ENCODE results near the gene EPHA1. TPM values are rescaled to one million over a fixed set of nuclear protein-coding genes. Genes with fewer than 3 reads are reported as not detected.
A peak's percentile ranks its signal among the peaks of the same experiment; 100 is the strongest.

Gene EPHA1
- polyA plus RNA-seq, 1 of the 3 experiments (the other 2 are of a cell fraction) = 0.49 TPM

GRCh38 chr7:143393267-143394041, 15.2 kb downstream of the EPHA1 start (continued):
- TF ChIP-seq PBX3 (IDR thresholded peaks at IDR 0.05) (peak; percentile 33; the same call in 1 of the 2 replicates), CTCF (IDR thresholded peaks at IDR 0.05) (no peak), POLR2AphosphoS5 (IDR thresholded peaks at IDR 0.05; ENCODE audit: low read depth, low read length) (peak; percentile 85), SMC3 (IDR thresholded peaks at IDR 0.05; ENCODE audit: low read depth, low read length) (no peak; the same call in none of the 2 replicates), FOSL2 (IDR thresholded peaks at IDR 0.05; ENCODE audit: borderline replicate concordance, low read depth) (no peak), RXRA (IDR thresholded peaks at IDR 0.05; ENCODE audit: borderline replicate concordance, low read depth) (no peak; the same call in 1 of the 2 replicates), MEF2A (IDR thresholded peaks at IDR 0.05; ENCODE audit: borderline replicate concordance, low read depth) (no peak)

- TF ChIP-seq GABPA (IDR thresholded peaks at IDR 0.05; ENCODE audit: low read depth) (no peak), ZBTB33 (IDR thresholded peaks at IDR 0.05; ENCODE audit: borderline replicate concordance, low read depth) (no peak), FOXM1 (IDR thresholded peaks at IDR 0.05; ENCODE audit: low read depth) (no peak)
- H4K20me1 ChIP-seq (ENCODE audit: insufficient read depth) = peaks cover 52% of the 10 kb centered on the region
These were observed 15.8 kb downstream of the EPHA1 start for GRCh38 chr7:143392875-143393266.

More at GRCh38 chr7:143392875-143393266, 15.8 kb downstream of the EPHA1 start:
- H2AFZ ChIP-seq (ENCODE audit: low read depth) = no peak overlapping the region
- peaks cover 10 to 30% of the 10 kb centered on the region in 2 experiments; a peak in 3 of 4 replicates for H3K4me1 ChIP-seq (ENCODE audit: control insufficient read depth in 1 of 2, insufficient read depth in 2 of 2, low read depth in 1 of 2, low read length in 1 of 2)
- no peak overlapping the region for H3K9ac ChIP-seq
- H3K9me2 ChIP-seq = no peaks in the 10 kb centered on the region
- ChIA-PET CTCF (interaction anchor here (0.7 to 8.3 kb wide), 6 partner anchors 10 to 1211 kb away, joined by 3 to 43 read pairs (median 4); partner anchors contain the start of gene ZYX), POLR2A (interaction anchor here (1.2 kb wide), 1 partner anchor 509 kb away, joined by 3 read pairs; the partner anchor contains the start of gene TCAF1)
- H3K36me3 ChIP-seq (replicated peaks in 1 of 2; ENCODE audit: control insufficient read depth in 1 of 2, insufficient read depth in 2 of 2, low read length in 1 of 2) = peaks cover 42 to 43% of the 10 kb centered on the region in 2 experiments
- no peaks in the 10 kb centered on the region for H3K9me3 ChIP-seq
- no peak overlapping the region for H3K4me3 ChIP-seq (ENCODE audit: low read depth in 2 of 2, low read length in 1 of 2)
- 93% methylated on average over 5 of the region's 6 CpGs for WGBS (ENCODE audit: low lambda C conversion rate)
- H3K27me3 ChIP-seq (ENCODE audit: insufficient read depth) = no peaks in the 10 kb centered on the region
- peaks cover 15% of the 10 kb centered on the region; the same call in 1 of the 2 replicates for H3K79me2 ChIP-seq (ENCODE audit: insufficient read depth)
- no peak for DNase-seq
- H3K4me2 ChIP-seq = no peak overlapping the region
- peak overlapping the region; percentile 2 to 75; a peak in 2 of 4 replicates for H3K27ac ChIP-seq (ENCODE audit: low read depth in 2 of 2, low read length in 1 of 2)
- H3F3A ChIP-seq (replicated peaks; ENCODE audit: insufficient read depth) = peaks cover 67% of the 10 kb centered on the region
